Right forelimb (tissue), 1 donor: ENCODE measurements around the gene CCND1.
"Not testable (repeated sequence)": the region's sequence is repeated elsewhere in the genome, so short reads cannot be mapped to it uniquely, and the experiment has no call there.

Source experiments
- DNase-seq: peaks from one replicate; pipeline ENCODE4 v3.0.0-alpha.2; 2018

The CCND1 gene

GRCh38 chr11:69618237-69618636 is 22.7 kb upstream of the CCND1 start:
- DNase-seq, result no peak

GRCh38 chr11:69620683-69621290 is 20.2 kb upstream of the CCND1 start:
- DNase-seq, result no peak

GRCh38 chr11:69622097-69622681 is 18.8 kb upstream of the CCND1 start:
- DNase-seq, result not testable (repeated sequence)

GRCh38 chr11:69624293-69624692 is 16.7 kb upstream of the CCND1 start:
- no peak for DNase-seq

GRCh38 chr11:69625476-69625875 is 15.5 kb upstream of the CCND1 start:
- DNase-seq, result no peak

- DNase-seq, result peak; percentile 12
Measured at GRCh38 chr11:69627551-69627950, 13.4 kb upstream of the CCND1 start.

- no peak for DNase-seq
Measured at GRCh38 chr11:69630017-69630416, 10.9 kb upstream of the CCND1 start.

GRCh38 chr11:69630424-69630823 is 10.5 kb upstream of the CCND1 start:
- no peak for DNase-seq

- peak; percentile 11 for DNase-seq
Measured at GRCh38 chr11:69632900-69633299, 8.1 kb upstream of the CCND1 start.

- peak; percentile 10 for DNase-seq
Measured at GRCh38 chr11:69634069-69634468, 6.9 kb upstream of the CCND1 start.

- DNase-seq, result peak; percentile 20
Measured at GRCh38 chr11:69634590-69634989, 6.4 kb upstream of the CCND1 start.

GRCh38 chr11:69635195-69635594 is 5.8 kb upstream of the CCND1 start:
- DNase-seq, result no peak

GRCh38 chr11:69635804-69636511 is 5.0 kb upstream of the CCND1 start:
- DNase-seq, result peak; percentile 29

- peak; percentile 85 for DNase-seq
Measured at GRCh38 chr11:69636512-69637197, 4.3 kb upstream of the CCND1 start.

- peak; percentile 45 for DNase-seq
Measured at GRCh38 chr11:69637198-69637940, 3.6 kb upstream of the CCND1 start.

- DNase-seq, result peak; percentile 79
Measured at GRCh38 chr11:69637941-69638871, 2.8 kb upstream of the CCND1 start.

- peak; percentile 95 for DNase-seq
Measured at GRCh38 chr11:69638941-69639681, 1.8 kb upstream of the CCND1 start.

GRCh38 chr11:69639831-69640230 is 1.1 kb upstream of the CCND1 start:
- no peak for DNase-seq

GRCh38 chr11:69640260-69640994 is 529 bp upstream of the CCND1 start:
- DNase-seq, result no peak
